COLO668 (cell line): ENCODE measurements around the gene FOXK1.
"Not testable (repeated sequence)": the region's sequence is repeated elsewhere in the genome, so short reads cannot be mapped to it uniquely, and the experiment has no call there.

Source experiments
- DNase-seq: peaks from one replicate; lab custom pipeline; 2025; ENCODE audit not compliant: unreplicated experiment; lab: John Stamatoyannopoulos, UW

Gene FOXK1

DNA sequence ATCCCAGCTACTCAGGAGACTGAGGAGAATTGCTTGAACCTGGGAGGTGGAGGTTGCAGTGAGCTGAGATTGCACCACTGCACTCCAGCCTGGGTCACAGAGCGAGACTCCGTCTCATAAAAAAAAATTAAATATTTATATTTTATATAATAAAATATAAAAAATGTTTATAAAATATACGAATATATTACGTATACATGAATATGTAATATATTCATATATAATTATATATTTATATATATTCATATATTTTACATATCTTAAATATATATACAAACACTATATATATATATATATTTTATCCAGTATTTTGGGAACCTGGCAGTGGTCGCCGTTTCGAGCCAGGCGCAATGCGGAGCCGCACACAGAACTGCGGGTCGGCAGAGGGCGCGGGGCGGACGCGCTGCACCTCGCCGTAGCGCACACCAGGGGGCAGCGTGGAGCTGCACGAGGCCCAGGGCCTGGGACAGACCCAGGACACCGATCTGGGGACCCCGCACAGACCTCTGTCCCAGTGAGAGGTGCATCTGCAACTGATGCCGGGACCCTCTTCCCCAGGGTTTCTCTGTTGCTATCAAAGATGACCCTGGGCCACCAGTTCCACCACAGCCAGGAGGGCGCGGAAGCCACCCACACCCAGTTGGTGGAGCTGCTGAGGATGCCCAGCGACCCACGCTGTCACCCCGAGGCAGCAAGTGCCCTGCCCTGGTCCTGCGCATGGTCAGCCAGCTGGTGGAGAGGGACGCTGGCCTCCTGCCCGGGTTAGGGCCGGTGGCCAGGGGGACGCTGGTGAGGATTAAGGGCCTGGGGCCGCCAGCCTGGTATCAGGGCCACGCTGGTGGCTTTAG, 116.0 kb downstream of the FOXK1 start:
- DNase-seq = peak; percentile 59

DNA sequence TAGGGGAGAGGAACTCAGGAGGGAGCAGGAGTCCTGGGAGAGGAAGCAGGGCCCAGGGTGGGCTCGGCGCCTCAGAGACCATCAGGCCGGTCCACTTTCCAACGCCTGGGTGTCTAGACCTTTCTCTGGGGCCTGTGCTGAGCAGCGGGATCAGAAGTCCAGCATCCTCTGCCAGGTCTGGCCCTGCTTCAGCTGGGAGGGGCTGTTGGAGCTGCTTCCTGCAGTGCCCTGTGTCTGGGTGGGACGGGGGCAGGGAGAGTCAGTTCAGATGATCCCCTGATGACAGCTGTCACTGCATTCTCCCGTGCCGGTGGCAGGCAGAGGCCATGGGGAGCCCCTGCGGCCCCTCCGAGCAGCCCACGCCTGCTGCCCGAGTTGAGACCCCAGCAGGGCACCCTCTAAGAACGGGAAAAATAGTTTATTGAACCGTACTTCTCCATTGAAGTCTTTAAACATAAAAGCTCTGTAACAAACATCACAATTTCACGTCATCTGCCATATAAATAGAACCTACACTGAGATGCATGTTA, 116.7 kb downstream of the FOXK1 start:
- no peak for DNase-seq

DNA sequence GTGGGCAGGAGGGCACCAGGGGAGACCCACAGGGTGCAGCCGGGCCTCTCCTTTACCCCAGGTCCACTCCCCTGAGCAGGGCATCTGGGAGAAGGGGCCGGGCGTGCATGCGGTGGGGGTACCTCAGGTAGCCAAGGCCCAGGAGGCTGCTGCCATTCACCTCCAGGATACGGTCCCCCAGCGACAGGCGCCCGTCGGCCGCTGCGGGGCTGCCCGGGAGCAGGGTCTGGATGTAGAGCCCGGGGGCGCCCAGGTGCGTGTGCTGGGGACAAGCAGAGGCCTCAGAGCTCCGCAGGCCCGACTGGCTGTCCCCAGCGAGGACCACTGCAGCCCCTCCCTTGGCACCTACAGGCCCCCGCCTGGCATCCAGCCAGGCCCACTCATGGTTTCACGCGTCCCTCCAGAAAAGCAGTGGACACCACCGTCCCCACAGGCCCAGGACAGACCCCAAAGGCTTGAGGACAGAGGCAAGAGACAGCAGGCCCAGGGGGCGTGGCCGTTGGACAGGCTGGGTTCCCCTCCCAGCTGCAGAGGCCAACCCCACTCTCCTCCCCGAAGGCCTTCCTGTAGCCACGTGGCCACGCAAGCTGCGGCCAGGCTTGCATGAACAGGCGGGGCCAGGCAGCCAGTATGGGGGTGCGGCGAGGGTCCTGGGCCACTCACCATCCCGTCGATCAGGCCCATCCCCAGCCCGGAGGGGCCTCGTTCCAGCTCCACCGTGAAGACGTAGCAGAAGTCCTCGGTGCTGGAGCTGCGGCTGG, 117.6 kb downstream of the FOXK1 start:
- DNase-seq = no peak

DNA sequence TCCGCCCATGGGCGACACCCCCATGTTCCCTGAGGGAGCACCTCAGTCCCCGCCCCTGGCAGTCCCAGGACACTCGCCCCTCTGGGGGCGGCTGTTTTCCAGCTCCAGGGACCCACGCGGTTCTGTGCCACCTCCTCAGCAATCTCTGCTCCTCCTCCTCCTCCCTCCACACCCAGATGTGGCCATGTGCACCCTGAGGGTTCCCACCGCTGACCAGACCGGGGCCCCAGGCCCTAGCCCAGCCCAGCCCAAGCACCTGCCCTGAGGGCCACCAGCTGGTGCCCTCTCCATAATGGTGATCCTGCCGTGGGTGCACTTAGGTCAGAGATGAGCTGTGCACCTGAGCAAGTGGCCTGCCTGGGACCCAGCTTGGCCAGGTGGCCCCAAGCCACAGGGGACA, 118.4 kb downstream of the FOXK1 start:
- no peak for DNase-seq

DNA sequence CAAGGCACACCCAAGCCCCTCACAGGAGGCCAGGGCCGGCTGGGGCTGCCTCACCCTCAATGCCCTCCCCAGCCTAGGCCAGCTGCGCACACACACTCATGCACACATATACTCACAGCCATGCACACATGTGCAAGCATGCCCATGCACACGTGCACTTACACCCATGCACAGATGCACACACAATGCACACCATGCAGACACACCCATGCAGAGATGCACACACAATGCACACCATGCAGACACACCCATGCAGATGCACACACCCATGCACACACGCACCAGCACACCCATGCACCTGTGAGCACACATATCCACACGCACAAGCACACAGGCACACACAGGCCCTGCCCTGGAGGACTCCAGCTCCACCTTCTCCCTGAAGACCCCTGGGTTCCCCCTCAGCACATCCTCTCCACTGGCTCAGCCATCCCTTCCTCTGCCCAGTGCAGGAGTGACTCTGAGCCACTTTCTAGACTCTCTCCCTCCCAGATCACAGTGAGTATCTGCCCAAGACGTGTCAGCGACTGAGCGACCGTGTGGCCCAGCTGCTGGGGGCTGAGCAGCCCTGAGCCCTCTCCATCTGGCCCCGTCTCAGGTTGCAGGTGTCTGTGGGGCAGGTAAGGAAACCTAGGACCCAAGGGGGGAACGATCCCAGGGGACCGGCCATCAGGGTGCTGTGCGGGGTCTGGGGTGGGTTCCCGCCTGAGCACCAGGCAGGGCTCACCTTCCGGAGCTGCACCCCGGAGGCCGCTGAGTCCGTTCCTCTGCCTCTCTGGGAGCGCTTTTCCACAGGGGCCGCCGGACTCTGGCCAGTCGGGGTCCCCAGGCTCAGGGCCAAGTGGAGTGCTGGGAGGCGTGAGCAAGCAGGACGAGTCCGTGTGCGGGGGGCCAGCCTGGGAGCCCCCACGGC, 119.1 kb downstream of the FOXK1 start:
- DNase-seq = no peak

DNA sequence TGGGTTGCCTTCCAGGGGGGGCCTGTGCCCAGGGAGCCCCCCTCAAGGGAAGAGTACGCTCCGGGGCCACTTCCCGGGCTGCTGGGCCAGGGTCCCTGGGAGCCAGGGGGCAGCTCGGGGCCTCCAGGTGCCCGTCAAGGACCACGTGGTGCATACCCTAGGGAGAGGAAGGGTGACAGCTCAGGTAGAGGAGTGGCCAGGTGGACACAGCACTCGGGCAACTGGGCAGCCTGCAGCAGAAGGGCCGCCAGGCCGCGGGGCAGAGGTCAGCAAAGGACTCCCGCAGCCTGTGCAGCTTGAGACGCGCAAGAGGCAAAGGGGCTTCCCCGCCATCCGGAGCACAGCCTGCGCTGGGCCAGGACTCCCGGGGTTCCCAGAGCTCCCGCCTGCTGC, 119.7 kb downstream of the FOXK1 start:
- DNase-seq = no peak

DNA sequence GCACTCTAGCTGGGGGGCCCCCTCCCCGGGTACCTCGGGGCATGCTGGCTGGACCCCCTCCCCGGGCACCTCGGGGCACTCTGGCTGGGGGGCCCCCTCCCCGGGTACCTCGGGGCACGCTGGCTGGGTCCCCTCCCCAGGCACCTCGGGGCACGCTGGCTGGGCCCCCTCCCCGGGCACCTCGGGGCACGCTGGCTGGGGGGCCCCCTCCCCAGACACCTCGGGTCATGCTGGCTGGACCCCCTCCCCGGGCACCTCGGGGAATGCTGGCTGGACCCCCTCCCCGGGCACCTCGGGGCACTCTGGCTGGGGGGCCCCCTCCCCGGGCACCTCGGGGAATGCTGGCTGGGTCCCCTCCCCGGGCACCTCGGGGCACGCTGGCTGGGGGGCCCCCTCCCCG, 120.5 kb downstream of the FOXK1 start:
- DNase-seq = not testable (repeated sequence)

DNA sequence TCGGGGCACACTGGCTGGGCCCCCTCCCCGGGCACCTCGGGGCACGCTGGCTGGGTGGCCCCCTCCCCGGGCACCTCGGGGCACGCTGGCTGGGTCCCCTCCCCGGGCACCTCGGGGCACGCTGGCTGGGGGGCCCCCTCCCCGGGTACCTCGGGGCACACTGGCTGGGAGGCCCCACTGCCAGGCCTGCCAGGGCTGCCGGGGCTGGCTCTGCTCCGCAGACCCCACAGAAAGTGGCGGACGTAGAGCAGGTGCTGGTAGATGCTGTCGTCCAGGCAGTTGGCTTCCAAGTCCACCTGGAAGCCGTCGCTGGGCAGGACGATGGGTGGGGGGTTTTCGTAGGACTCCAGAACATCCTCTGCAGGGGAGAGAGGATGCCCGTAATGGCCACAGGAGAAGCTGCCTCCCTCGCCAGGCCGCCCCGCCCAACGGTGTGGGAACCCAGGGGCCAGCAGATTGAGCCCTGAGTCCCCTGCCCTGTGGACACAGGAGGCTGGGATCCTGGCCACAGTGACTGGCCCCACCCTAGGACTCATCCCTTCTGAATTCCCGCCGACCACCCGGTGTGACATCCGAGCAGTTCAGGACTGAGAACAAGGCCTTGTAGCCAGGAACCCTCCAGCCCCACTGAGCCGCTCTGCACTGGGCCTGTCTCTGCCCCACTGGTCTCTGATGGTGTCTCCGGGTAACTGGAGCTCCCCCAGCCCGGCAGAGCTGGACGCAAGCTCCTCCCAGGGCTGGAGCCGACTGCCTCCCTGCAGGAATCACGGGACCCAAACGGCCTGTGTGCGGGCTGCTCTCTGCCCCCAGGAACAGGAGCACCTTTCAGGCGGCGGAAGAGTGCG, 121.5 kb downstream of the FOXK1 start:
- DNase-seq = no peak

DNA sequence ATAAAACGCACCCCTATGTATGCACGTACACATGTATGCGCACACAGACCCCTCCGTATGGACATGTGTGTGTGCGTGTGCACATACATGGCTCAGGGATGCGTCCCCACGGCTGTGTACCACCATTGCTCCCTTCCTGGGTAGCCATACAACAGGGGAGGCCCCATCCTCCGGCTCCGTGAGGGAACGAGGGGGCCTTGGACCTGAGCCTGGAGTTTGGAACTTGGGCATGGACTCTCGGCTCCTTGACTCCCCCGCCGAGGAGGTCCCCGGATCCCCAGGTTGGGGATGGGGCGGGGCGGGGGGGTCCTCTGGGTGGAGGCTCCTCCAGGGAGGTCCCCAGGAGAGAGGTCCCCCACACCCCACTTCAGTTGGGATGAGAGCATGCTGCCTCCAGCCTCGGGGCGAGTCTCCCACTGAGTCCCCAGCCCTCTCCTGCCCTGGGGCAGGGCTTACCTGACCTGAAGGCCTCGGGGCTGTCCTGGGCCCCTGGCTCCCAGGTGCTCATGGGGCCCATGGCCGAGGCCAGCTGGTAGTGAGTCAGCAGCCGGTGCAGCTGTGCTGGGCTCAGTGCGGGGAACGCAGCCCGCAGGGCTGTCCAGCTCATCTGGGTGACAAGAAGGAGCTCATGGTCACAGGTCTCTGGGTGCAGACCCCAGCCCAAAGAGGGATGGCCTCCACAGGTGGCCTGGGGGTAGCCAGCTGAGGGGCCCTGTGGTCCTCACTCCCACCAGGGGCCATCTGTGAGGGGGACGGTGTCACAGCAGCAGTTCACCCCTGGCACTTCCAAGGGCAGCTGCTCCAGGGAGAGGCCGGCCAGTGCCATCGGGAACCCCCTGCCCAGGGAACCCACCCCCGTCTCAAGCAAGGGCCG, 123.3 kb downstream of the FOXK1 start:
- peak; percentile 38 for DNase-seq

DNA sequence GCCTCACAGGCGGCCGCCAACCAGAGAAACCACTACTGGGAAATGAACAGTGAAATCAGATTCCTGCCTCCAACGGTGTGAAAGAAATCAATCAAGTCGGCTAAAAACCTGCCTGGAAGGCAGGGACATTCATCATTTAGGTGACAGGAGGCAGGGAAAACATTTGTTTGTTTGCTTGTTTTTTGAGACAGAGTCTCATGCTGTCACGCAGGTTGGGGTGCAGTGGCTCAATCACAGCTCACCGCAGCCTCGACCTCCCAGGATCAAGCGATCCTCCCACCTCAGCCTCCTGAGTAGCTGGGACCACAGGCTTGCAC, 123.8 kb downstream of the FOXK1 start:
- DNase-seq = no peak

DNA sequence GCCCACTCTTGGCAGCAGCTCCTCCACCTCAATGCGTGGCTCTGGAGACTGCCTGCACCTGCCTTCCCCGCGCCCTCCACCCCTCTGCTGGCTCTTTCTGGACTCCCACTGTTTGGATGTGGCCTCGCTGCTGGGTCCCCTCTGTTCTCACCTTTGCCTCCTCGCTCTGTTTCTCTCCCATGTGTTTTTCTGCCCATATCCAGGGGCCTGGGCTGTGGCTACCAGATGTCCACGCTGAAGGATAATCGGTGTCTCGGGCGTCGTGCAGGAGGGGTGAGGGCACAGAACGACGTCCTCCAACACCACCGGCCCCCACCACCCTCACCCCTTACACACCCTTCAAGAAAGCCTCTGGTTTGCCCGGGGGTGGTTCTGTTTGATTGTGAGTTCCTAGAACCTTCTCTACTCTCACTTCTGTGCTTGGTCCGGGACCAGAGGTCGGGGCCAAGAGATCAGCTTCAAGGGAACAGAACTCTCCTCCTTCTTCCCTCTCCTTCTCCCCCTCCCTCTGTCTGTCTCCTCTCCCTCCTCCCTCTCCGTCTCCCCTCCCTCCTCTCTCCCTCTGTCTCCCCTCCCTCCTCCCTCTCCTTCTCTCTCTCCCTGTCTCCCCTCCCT, 125.0 kb downstream of the FOXK1 start:
- no peak for DNase-seq

DNA sequence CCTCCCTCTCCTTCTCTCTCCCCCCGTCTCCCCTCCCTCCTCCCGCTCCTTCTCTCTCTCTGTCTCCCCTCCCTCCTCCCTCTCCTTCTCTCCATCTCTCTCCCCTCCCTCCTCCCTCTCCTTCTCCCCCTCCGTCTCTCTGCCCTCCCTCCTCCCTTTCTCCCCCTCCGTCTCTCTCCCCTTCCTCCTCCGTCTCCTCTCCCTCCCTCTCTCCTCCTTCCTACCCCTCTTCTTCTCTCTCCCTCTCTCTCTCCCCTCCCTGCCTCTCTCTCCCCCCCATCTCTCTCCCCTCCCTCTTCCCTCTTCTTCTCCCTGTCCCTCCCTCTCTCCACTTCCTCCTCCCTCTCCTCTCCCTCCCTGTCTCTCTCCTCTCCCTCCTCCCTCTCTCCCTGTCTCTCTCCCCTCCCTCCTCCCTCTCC, 125.5 kb downstream of the FOXK1 start:
- DNase-seq = no peak

DNA sequence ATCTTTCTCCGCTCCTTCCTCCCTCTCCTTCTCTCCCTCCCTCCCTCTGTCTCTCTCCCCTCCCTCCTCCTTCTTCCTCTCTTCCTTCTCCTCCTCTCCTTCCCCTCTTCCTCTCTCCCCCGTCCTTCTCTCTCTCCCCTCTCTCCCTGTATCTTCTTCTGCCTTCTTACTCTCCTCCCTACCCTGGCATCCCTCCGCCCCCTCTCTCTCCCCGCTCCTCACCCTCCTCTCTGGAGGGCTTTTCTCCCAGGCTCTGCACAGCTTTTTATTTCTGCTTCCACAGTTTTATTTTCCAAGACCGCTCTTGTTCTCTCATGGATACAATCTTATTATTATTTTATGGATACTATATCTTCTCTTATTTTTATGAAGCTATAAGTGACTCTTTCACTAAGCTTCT, 125.9 kb downstream of the FOXK1 start:
- DNase-seq = no peak

DNA sequence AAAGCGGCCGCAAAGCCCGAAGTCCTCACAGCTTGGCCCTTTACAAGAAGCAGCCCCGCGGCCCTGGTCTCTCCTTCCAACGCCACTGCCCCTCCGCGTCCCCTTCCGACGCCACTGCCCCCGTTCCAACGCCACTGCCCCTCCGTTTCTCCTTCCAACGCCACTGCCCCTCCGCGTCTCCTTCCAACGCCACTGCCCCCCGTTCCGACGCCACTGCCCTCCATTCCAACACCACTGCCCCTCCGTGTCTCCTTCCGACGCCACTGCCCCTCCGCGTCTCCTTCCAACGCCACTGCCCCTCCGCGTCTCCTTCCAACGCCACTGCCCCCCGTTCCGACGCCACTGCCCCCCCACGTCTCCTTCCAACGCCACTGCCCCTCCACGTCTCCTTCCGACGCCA, 126.5 kb downstream of the FOXK1 start:
- no peak for DNase-seq

DNA sequence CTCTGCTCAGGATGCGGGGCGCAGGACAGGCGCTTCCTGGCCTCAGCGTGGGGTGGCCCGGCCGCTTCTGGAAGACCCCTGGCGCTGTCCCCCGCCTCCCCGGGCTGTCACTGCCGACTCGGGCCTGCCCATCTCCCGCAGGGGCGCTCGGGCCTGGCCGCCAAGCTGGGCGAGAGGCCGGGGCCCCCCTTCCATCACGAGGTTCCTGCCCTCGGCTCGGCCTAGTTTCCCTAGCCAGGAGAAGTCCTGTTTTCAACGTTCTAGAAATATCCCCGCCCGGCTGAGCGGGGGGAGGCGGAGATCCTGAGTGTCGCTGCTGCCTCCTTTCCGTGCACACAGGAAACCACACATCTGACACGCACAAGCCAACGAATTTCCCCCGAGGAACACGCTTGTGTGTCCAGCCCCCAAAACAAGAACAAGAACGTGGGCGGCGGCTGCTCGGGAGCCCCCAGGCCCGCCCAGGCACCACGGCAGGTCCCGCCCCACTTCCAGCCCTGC, 127.0 kb downstream of the FOXK1 start:
- DNase-seq = no peak

DNA sequence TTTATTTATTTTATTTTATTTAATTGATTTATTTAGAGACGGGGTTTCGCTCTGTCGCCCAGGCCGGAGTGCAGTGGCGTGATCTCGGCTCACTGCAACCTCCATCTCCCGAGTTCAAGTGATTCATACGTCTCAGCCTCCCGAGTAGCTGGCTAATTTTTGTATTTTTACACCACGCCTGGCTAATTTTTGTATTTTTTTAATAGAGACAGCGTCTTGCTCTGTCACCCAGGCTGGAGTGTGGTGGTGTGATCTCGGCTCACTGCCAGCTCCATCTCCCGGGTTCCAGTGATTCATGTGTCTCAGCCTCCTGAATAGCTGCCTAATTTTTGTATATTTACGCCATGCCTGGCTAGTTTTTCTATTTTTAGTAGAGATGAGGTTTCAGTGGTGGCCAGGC, 127.6 kb downstream of the FOXK1 start:
- DNase-seq = no peak

DNA sequence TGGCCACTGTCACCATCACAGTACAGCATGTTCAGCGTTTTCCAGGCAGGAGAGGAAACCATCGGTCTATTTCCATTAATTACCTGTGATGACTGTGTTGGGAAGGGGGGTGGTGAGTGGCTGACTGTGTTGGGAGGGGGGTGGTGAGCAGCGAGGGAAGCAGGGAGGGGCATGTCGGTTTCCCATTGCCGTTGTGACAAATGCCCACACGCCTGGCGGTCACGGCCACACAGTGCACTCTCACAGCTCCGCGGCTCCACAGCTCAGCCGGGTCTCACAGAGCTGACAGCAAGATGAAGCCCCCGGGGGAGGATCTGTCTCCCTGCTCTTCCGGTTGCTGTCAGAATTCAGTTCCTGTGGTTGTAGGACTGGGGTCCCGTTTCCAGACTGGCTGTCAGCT, 132.3 kb downstream of the FOXK1 start:
- DNase-seq = no peak

DNA sequence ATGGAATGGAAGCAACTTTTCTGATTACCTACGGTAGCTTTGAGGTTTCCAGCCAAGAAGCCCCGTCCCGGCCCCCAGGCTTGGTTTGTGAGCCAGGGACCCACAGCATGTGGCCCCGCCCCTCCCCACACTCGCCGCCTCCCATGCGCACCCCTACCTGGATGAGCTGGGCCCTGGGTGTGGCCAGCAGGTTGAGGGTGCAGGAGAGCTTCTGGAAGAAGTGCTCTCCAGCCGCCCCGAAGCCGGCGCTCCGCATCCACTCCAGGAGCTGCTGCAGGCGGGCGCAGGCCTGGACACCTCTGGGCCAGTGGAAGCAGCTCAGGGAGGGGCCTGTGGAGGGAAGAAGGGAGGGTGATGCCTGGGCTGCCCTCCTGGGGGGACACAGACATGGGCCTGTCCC, 133.0 kb downstream of the FOXK1 start:
- DNase-seq = no peak
